GM23248 (cell line): Measurements from ENCODE around the gene CDH4. TPM values are rescaled to one million over a fixed set of nuclear protein-coding genes. Genes with fewer than 3 reads are reported as not detected.

ENCODE experiments used
- DNase-seq: peaks from one replicate; pipeline ENCODE4 v3.0.0-alpha.2; 2015
- H2AFZ ChIP-seq: fragments of 200-600 bp; sonication (generic); 2 replicates; pipeline ENCODE4 v1.6.1; 2016; ENCODE audit warnings: antibody characterized with exemption
- H3F3A ChIP-seq: fragments of 200-600 bp; sonication (generic); 2 replicates; pipeline ENCODE4 v1.6.1; 2016; ENCODE audit warnings: mild to moderate bottlenecking, antibody characterized with exemption, mixed run types; ENCODE audit not compliant: insufficient read depth
- H3K27ac ChIP-seq: fragments of 200-600 bp; sonication (generic); 2 replicates; pipeline ENCODE4 v1.5.1; 2016; ENCODE audit warnings: mild to moderate bottlenecking
- H3K27me3 ChIP-seq: fragments of 200-600 bp; sonication (generic); replicated peaks from 2 replicates; pipeline ENCODE4 v1.6.1; 2016; ENCODE audit warnings: mild to moderate bottlenecking; ENCODE audit not compliant: insufficient read depth
- H3K36me3 ChIP-seq: fragments of 200-600 bp; sonication (generic); 2 replicates; pipeline ENCODE4 v1.6.1; 2016; ENCODE audit warnings: low read depth, mild to moderate bottlenecking
- H3K4me1 ChIP-seq: fragments of 200-600 bp; sonication (generic); 2 replicates; pipeline ENCODE4 v1.6.1; 2016; ENCODE audit warnings: mild to moderate bottlenecking; ENCODE audit not compliant: insufficient read depth
- H3K4me2 ChIP-seq: fragments of 200-600 bp; sonication (generic); one replicate; pipeline ENCODE4 v1.6.1; 2016; ENCODE audit warnings: mild to moderate bottlenecking; ENCODE audit not compliant: unreplicated experiment
- H3K4me3 ChIP-seq: fragments of 200-600 bp; sonication (generic); 2 replicates; pipeline ENCODE4 v1.5.1; 2016; ENCODE audit warnings: mild to moderate bottlenecking
- H3K79me2 ChIP-seq: fragments of 200-600 bp; sonication (generic); 2 replicates; pipeline ENCODE4 v1.6.1; 2016; ENCODE audit warnings: mild to moderate bottlenecking; ENCODE audit not compliant: insufficient read depth
- H3K9ac ChIP-seq: fragments of 200-600 bp; sonication (generic); 2 replicates; pipeline ENCODE4 v1.6.1; 2016; ENCODE audit warnings: mild to moderate bottlenecking
- H3K9me2 ChIP-seq: fragments of 200-600 bp; sonication (generic); 2 replicates; pipeline ENCODE4 v1.6.1; 2016; ENCODE audit warnings: mixed run types, mild to moderate bottlenecking, moderate library complexity; ENCODE audit not compliant: insufficient read depth
- H3K9me3 ChIP-seq: fragments of 200-600 bp; sonication (generic); one replicate; pipeline ENCODE4 v1.6.1; 2017; ENCODE audit warnings: low read depth
- H4K20me1 ChIP-seq: fragments of 200-600 bp; sonication (generic); 2 replicates; pipeline ENCODE4 v1.6.0; 2016; ENCODE audit not compliant: insufficient read depth
- EZH2 ChIP-seq: fragments of 200-600 bp; sonication (generic); IDR thresholded peaks from 2 replicates; pipeline ENCODE4 v1.6.1; 2018; ENCODE audit warnings: antibody characterized with exemption, mild to moderate bottlenecking; ENCODE audit not compliant: insufficient read depth, poor library complexity, severe bottlenecking
- EZH2phosphoT487 ChIP-seq: fragments of 200-600 bp; sonication (generic); IDR thresholded peaks from 2 replicates; pipeline ENCODE4 v1.6.1; 2018; ENCODE audit warnings: antibody characterized with exemption, moderate library complexity, mild to moderate bottlenecking, low read depth; ENCODE audit not compliant: insufficient read depth
- WGBS, 2 experiments: methylation state at CpG; one replicate each; pipeline ENCODE4 v1.1.6; 2015 to 2017; ENCODE audit warnings: low lambda C conversion rate in 2 of 2, low coverage in 1 of 2; ENCODE audit errors: missing lambda C conversion rate in 2 of 2; 5-methylcytosine and 5-hydroxymethylcytosine counted together
- in situ Hi-C: fragments of 300-500 bp; cut with MboI; formaldehyde crosslinking; loops from 2 replicates; pipeline ENCODE4 v1.15.0; 2020
- polyA plus RNA-seq: library from polyadenylated mRNA; unstranded; fragments of >200 nt; fragmentation: Nextera tagmentation; extraction: Ambion mirVana; gene quantifications from 2 replicates; pipeline ENCODE4 v1.2.1, GENCODE V29; 2016
- total RNA-seq: library from RNA; depleted of rRNA; stranded (reverse); fragments of >200 nt; shearing (Covaris generic); gene quantifications from 2 replicates; pipeline ENCODE4 v1.2.3, GENCODE V29; 2014

Gene CDH4
- total and polyA plus RNA-seq, 2 experiments from 2014 or later = 1.1 to 3.9 TPM

- no peaks in the 10 kb centered on the region for H3K9me3 ChIP-seq
- 67 to 69% methylated on average over 27 to 28 of the region's 28 CpGs for WGBS, 2 experiments
- peak; percentile 7 for DNase-seq
- no peak overlapping the region for H3K4me2 ChIP-seq
- H3K79me2 ChIP-seq = no peaks in the 10 kb centered on the region
- 0 out of 2 replicates have a peak, but pooled peaks cover 5% of the 10 kb centered on the region for H3K27me3 ChIP-seq
- no peak overlapping the region for H3K9ac ChIP-seq
- no peak overlapping the region for H3K4me3 ChIP-seq
- TF ChIP-seq EZH2 = no peak
- no peak for TF ChIP-seq EZH2phosphoT487
- no peaks in the 10 kb centered on the region for H3K9me2 ChIP-seq
- H3K4me1 ChIP-seq = peaks cover 4% of the 10 kb centered on the region; the same call in 1 of the 2 replicates
- no peak overlapping the region for H3K27ac ChIP-seq
- H2AFZ ChIP-seq = no peak overlapping the region
- no peaks in the 10 kb centered on the region for H3F3A ChIP-seq
- in situ Hi-C loops = no loop called here
- H4K20me1 ChIP-seq = no peaks in the 10 kb centered on the region
- no peaks in the 10 kb centered on the region for H3K36me3 ChIP-seq
Observed at GRCh38 chr20:61923371-61924166, 671.5 kb downstream of the CDH4 start.

- Histone ChIP-seq H3F3A (no peaks in the 10 kb centered on the region), H3K4me1 (peaks cover 4% of the 10 kb centered on the region; the same call in 1 of the 2 replicates), H3K27me3 (0 out of 2 replicates have a peak, but pooled peaks cover 5% of the 10 kb centered on the region), H3K9me2 (no peaks in the 10 kb centered on the region), H2AFZ (no peak overlapping the region), H3K9me3 (no peaks in the 10 kb centered on the region), H3K4me2 (no peak overlapping the region), H4K20me1 (no peaks in the 10 kb centered on the region), H3K27ac (no peak overlapping the region), H3K79me2 (no peaks in the 10 kb centered on the region), H3K9ac (no peak overlapping the region), H3K36me3 (no peaks in the 10 kb centered on the region), H3K4me3 (no peak overlapping the region)
- TF ChIP-seq EZH2 (no peak), EZH2phosphoT487 (no peak)
- WGBS, 2 experiments = 50 to 63% methylated on average over 17 of the region's 19 CpGs
- in situ Hi-C loops = no loop called here
- no peak for DNase-seq
Observed at GRCh38 chr20:61924211-61924857, 672.3 kb downstream of the CDH4 start.

- H4K20me1 ChIP-seq = no peaks in the 10 kb centered on the region
- H3K4me3 ChIP-seq = no peak overlapping the region
- in situ Hi-C loops = no loop called here
- DNase-seq = no peak
- no peaks in the 10 kb centered on the region for H3K9me3 ChIP-seq
- 69% methylated on average over 30 to 32 of the region's 32 CpGs for WGBS, 2 experiments
- no peak overlapping the region for H3K9ac ChIP-seq
- TF ChIP-seq EZH2 = no peak
- TF ChIP-seq EZH2phosphoT487 = no peak
- no peaks in the 10 kb centered on the region for H3K79me2 ChIP-seq
- H3K9me2 ChIP-seq = no peaks in the 10 kb centered on the region
- H3K27ac ChIP-seq = no peak overlapping the region
- H3K27me3 ChIP-seq = 0 out of 2 replicates have a peak, but pooled peaks cover 5% of the 10 kb centered on the region
- peaks cover 4% of the 10 kb centered on the region; the same call in 1 of the 2 replicates for H3K4me1 ChIP-seq
- H3F3A ChIP-seq = no peaks in the 10 kb centered on the region
- no peaks in the 10 kb centered on the region for H3K36me3 ChIP-seq
- H3K4me2 ChIP-seq = no peak overlapping the region
- no peak overlapping the region for H2AFZ ChIP-seq
Observed at GRCh38 chr20:61924858-61925554, 672.9 kb downstream of the CDH4 start.
